ENCODE results near the gene ROBO3. TPM values are rescaled to one million over a fixed set of nuclear protein-coding genes. Genes with fewer than 3 reads are reported as not detected.

Gene ROBO3, protein sequence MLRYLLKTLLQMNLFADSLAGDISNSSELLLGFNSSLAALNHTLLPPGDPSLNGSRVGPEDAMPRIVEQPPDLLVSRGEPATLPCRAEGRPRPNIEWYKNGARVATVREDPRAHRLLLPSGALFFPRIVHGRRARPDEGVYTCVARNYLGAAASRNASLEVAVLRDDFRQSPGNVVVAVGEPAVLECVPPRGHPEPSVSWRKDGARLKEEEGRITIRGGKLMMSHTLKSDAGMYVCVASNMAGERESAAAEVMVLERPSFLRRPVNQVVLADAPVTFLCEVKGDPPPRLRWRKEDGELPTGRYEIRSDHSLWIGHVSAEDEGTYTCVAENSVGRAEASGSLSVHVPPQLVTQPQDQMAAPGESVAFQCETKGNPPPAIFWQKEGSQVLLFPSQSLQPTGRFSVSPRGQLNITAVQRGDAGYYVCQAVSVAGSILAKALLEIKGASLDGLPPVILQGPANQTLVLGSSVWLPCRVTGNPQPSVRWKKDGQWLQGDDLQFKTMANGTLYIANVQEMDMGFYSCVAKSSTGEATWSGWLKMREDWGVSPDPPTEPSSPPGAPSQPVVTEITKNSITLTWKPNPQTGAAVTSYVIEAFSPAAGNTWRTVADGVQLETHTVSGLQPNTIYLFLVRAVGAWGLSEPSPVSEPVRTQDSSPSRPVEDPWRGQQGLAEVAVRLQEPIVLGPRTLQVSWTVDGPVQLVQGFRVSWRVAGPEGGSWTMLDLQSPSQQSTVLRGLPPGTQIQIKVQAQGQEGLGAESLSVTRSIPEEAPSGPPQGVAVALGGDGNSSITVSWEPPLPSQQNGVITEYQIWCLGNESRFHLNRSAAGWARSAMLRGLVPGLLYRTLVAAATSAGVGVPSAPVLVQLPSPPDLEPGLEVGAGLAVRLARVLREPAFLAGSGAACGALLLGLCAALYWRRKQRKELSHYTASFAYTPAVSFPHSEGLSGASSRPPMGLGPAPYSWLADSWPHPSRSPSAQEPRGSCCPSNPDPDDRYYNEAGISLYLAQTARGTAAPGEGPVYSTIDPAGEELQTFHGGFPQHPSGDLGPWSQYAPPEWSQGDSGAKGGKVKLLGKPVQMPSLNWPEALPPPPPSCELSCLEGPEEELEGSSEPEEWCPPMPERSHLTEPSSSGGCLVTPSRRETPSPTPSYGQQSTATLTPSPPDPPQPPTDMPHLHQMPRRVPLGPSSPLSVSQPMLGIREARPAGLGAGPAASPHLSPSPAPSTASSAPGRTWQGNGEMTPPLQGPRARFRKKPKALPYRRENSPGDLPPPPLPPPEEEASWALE (N-terminal part only)
- 15.1 and 17.1 TPM in 2 replicates for total RNA-seq (2014; rRNA removed; shearing (Covaris generic))

DNA sequence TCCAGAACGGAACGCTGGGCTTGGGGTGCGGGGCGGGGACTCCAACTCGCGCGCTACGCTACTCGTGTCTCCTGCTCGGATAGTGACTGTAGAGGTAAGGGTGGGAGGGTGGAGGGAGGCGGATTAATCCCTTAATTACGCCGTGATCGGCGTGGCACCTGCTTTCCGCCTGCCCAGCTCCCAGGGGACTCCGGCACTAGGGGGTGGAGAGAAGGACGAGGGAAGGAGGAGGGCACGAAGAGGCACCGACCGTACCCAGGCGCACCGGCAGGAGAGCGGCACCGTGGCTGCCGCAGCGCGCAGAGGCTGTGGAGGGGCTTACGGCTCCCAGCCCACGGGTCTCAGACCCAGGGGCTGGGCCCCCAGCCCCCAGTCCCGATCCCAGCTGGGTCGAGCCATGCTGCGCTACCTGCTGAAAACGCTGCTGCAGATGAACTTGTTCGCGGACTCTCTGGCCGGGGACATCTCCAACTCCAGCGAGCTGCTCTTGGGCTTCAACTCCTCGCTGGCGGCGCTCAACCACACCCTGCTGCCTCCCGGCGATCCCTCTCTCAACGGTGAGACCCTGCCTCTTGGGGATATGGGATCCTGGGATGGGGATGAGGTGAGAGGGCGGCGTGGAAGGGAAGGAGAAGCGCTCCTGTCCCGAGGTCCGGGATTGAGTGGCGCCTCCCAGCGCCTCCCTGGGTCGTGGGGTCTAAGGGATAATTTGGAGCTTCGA lies at the start of gene ROBO3:
ROBO3 (plus strand) TSS at position 252 of the 721 bp plus-strand sequence; CDS start at position 398, 146 bp downstream.
- no peak for DNase-seq (ENCODE audit: low spot score)

DNA sequence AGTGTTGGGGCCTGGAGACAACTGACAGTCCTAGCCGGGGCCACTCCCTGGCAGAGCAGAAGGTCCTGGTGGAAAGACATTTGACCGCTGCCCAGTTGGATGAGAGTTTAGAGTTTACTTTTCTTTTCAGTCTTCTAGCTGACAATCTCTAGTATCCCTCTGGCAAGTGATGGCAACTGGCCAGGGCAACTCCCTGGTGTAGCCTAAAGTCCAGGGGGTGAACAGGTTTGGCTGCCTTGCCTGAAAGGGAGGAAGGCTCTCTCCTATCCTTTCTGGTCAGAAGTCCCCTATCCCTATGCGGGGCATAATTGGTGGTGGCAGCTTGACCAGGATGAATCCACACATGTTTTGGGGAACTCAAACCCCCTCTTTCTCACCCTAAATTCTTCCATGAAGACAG lies 48.2 kb upstream of the ROBO3 start:
- DNase-seq (ENCODE audit: low spot score) = no peak

DNA sequence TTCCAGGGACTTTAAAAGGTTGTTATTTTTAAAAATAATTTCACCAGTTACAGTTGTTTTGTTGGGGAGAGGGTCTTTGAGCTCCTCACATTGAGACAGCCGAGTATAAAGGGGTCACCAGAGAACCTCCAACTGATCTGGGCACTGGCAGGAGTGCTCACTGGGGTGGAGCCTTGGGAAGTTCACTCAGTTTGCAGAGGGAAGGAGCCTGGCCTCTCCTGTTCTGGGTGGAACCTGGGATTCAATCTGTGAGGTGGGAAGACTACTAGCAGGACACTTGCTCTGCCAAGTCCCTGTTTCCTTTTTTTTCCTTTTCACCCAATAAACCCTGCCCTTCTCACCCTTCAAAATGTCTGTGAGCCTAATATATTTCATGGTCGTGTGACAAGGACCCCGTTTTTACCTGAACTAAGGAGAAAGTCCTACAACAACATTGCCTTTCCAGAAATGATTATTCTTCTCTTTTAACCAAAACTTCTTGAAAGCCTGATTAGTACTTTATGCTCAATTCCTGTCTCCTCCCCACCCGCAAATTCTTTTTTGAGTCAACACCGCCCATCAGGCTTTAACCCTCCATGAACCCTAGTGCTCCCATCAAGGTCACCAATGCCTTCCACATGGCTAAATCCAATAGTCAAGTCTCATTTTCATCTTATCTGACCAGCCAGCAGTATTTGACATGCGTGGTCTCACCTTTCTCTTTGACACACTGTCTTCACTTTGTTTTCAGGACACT lies 43.1 kb upstream of the ROBO3 start:
- no peak for DNase-seq (ENCODE audit: low spot score)

DNA sequence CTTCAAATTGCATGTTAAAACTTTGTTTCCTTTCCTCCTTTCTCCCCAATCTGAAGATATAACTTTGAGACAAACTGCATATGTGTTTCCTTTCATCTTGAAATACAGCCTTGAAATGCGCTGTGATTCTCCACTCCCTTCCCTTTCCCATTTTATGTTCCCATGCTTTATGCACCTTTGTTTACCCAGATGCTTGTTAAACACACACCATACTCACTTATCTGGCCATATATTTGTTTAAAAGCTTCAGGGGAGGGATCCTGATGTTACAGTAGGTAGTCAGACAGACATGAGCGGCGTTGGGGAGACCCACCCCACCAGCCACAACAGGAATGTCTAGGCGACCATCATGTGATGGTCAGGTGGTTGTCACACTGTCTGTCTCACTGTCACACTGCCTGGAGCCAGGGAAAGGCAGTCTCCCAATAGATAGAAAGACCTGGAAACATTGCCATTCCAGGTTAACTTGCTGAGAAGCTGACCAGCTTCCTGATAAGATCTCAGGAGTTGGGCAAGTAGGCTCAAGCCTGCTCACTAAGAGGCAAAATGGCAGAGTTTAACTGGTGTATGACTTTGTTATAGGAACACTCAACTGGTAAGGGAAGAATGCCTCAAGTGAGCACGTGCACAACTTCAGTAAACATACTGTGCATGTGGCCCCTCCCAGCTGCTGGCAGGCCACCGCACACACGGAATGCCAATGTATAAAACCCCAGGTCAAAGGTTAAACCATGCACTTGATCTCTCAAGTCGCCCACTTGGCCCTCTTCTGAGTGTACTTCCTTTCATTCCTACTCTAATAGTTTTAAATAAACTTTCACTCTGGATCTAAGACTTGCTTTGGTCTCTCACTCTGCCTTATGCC lies 41.5 kb upstream of the ROBO3 start:
- no peak for DNase-seq (ENCODE audit: low spot score)

DNA sequence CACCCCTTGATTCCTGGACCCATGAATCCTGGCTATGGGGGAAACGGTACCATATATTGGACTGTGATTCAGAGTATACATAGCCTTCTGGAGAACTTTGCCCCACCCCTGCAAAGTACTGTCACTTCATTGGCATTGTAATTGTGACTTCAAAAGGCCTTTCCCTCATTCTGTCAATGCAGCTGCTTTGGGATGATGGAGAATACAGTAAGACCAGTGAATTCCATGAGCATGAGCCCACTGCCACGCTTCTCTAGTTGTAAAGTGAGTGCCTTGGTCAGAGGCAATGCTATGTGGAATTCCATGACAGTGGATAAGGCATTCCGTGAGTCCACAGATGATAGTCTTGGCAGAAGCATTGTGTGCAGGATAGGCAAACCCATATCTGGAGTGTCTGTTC lies 39.4 kb upstream of the ROBO3 start:
- DNase-seq (ENCODE audit: low spot score) = no peak

DNA sequence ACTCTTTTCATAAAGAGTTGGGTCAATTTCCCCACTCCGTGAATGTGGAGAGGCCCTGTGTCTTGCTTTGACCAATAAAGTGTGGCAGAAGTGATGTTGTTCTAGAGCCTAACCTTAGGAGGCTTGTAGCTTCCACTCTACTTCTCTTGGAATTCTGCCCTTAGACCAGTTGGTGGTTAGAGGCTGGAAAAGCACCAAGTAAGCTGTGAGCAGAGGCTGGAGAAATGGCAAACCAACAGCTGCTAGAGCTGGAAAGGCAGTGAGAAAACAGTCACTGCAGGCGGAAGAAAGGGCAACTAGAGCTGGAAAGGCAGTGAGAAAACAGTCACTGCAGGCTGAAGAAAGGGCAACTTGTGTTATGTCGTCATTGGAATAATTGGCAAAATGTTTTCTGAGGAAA lies 35.2 kb upstream of the ROBO3 start:
- DNase-seq (ENCODE audit: low spot score) = no peak

DNA sequence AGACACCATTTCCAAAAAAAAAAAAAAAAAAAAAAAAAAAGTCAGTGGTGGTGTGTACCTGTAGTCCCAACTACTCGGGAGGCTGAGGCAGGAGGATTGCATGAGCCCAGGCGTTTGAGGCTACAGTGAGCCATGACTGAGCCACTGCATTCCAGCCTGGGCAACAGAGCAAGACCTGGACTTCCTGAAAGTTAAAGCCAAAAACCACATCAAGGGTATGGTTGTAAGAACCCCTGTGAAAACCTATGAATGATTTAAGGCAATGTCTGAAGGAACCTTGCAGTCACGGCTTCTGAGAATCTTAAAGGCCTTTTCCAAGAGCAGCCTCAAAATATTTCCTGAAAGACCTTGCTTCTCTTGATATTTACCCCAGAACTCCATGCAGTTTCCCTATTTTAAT lies 34.5 kb upstream of the ROBO3 start:
- no peak for DNase-seq (ENCODE audit: low spot score)

DNA sequence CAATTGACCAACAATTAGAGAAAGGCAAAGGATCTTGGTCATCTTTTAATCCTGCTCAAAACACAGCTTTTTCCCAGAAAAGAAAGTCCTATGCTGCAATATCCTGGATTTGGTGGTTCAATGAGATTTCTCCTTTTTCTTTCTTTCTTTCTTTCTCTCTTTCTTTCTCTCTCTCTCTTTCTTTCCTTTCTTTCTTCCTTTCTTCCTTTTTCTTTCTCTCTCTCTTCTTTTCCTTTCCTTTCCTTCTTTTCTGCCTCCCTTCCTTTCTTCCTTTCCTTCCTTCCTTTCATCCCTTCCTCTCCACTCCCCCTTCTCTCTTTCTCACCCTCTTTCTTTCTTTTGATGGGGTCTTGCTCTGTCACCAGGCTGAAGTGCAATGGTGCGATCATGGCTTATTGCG lies 33.3 kb upstream of the ROBO3 start:
- no peak for DNase-seq (ENCODE audit: low spot score)

DNA sequence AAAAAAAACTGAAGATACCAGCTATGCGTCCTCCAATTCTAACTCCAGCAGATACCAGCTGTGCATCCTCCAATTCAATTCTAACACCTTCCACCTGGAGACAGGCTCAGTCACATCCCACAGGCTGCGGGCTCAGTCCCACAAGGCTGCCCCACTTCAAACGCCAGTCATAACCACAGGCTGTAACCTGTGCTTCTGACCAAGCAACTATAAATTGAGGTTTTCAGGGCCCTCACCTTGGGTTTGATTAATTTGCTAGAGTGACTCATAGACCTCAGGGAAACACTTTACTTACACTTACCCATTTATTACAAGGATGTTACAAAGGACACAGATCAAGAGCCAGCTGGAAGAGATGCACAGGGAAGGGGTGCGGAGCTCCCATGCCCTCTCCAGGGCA lies 32.7 kb upstream of the ROBO3 start:
- DNase-seq (ENCODE audit: low spot score) = peak; percentile 52

DNA sequence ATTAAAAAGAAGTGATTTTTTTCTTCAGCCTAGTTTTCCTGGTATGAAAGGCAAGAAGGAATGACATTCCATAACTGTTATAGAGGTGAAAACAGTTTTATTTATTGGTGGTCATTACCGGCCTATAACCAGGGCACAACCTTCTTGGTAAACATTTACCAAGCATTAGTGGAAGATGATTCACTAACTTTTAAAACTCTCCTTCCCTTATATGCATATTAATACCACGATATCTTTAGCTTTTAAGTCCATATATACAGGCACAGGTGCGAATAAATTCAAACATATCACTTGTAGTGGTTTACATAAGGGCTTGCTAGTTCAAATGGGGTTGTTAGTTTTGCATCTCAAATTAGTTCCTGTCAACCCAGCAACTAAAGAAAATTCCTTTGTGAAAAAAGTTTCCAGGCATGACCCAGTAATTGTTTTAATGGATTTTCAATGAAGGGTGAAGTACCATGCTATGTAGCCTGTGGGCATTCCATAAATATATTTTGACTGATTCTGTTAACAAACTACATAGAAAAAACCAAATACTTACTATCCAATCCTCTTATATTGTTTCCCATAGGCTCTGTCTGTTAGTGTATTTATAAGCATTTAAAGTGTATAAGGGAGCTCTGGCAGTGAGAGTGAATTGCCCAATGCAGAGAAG lies 30.6 kb upstream of the ROBO3 start:
- DNase-seq (ENCODE audit: low spot score) = no peak

DNA sequence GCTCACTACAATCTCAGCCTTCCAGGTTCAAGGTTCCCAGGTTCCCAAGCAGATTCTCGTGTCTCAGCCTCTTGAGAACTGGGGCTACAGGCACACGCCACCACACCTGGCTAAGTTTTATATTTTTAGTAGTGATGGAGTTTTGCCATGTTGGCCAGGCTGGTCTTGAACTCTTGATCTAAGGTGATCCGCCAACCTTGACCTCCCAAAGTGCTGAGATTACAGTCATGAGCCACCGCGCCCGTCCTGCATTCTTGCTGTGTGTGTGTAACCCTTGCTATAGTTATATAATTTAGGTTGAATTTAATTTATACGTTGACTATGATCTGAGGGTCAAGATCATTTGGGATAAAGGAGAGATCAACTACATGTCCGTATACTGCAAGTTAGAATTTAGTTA lies 29.3 kb upstream of the ROBO3 start:
- no peak for DNase-seq (ENCODE audit: low spot score)

DNA sequence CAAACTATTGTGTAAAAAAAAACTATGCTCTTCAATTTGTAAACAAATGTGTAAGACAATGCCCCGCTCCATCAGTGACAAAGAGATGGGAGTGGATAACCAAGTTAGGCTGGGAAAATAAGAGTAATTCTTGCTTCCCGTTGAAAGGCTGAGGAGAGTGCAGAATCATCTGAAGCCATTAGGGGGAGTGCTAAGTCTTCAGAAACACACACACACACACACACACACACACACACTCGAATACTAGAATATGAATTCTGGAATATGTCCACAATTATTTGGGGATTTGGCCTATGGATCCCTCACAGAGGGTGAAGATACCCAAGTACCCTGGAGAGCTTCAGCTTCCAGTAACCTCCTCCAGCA lies 27.8 kb upstream of the ROBO3 start:
- peak; percentile 51 for DNase-seq (ENCODE audit: low spot score)

DNA sequence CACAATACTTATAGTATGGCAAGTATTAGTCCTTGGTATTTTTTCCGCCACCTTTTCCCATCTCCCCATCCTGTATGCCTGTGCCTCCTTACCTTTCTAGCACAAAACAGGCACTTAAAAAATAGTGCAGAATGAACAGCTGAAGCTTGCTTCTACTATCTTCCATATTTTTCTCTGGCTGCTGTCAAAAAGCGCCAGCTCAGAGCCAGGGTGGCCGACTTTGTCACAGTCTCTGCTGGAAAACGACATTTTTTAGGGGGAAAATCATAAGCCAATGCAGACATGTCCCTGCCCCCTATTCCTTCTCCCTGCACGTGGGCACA lies 26.5 kb upstream of the ROBO3 start:
- DNase-seq (ENCODE audit: low spot score) = no peak

DNA sequence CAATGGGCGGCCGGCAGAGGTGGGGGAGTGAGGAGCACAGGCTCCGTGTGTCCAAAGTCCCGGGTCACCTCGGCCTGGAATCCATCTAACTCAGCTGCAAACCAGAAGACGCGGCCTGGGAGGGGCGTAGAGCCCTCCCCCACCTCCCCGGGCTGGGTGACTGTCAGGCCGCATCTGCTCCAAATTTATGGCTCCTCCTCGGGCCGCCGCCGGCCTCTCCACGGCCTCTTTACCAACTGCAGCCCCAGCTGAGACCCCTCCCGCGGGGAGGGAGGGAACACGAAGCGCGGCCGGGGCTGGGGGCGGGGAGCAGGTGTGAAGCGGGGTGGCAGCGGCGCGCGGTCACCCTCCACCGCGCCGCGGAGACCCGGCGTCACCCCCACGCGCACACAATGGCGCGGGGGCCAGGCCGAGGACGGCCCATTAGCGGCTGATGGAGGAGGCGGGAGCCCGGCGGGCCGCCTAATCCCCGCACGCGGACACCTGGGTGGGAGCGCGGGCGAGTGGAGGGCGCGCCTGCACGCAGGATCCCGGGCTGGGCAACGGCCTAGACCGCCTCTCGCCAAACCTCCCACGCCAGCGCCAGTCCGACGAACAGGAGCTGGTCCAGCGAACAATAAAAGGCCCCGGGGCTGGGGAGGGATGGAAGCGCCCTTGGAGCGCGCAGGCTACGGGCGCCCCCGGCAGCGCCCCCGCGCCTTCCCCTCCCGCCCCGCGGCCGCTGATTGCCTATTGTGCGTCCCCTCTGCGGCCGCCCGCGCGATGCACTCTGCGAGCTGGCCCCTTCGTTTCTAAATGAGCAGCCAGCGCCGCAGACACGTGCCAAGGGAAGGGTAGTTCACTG lies 25.9 kb upstream of the ROBO3 start:
- DNase-seq (ENCODE audit: low spot score) = no peak

DNA sequence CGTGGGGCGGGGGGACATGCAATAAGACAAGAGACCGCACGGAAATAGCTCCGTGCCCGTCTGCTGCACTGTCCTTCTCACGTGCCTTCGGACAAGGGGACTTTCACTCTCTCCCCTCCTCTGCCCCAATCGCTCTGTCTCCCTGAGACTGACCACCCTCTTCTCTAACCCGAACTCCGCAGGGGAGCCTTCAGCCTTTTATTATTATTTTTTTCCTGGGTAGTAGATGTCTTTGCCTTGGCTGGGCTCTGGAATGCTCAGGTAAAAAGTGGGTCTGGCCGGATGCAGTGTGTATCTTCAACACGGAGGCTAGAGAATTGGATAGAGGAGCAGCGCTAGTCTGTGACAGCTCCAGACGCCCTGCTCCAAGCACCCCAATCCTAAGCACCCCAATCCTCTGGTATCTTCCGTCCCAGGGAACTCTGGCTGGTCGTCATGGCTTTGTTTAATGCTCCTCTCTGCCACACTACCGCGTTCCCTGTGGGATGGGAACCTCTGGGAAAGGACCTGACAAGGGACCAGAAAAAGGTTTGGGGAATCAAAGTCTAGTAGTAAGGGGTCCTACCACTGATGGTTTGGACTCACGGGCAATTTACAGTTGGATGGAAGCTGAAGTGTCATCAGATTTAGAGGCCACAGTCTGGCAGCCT lies 25.1 kb upstream of the ROBO3 start:
- no peak for DNase-seq (ENCODE audit: low spot score)

DNA sequence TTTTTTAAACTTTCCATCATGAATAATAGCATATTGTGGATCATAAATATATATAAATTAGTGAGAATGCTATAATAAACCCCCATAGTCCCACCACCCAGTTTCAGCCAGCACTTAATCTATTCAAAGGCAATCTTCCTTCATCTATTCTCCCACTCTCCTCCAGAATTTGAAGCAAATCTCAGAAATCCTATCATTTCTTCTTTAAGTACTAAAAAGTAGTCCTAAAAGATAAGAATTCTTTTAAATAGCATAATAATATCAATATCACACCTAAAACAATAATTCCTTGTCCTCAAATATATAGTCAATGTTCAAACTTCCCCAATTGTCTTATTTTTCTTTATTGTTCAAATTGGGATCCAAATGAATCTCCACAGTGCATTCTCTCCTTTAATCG lies 24.6 kb upstream of the ROBO3 start:
- no peak for DNase-seq (ENCODE audit: low spot score)

DNA sequence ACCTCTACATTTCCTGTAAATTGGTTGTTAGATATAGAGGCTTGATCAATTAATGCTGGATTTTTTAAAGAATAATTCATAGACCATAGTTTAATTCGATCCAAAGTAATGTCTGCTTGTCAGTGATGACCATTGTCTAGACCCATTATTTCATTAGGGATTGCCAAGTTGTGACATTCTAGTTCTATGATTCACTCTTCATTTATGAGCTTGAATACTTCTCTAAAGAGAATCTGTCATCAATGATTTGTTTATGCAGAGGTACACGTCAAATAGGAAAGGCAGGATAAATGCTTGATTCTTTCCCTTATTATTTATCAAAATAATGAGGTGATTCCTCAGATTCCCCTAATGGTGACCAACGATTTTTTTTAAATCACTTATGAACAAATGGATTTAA lies 24.0 kb upstream of the ROBO3 start:
- DNase-seq (ENCODE audit: low spot score) = peak; percentile 26

DNA sequence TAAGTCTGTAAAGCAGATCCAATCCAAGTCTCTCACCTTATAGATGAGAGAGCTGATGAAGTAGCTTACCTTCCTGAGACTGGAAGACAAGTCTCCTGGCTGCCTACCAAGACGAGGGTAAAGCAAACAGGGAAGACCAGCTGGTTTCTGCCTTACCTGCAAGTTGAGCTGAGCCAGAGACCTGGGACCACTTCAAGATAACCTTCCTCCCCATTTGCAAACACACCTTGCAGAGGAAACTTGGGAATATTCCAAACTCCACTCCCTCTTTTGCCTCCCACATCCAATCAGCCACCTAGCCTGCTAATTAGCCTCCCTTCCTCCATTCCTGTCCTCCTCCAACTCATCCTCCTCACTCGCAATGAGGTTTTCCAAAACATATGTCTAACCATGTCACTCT lies 23.4 kb upstream of the ROBO3 start:
- no peak for DNase-seq (ENCODE audit: low spot score)

Measured in A172 (cell line).